Esophagus muscularis mucosa (tissue), 4 donors: ENCODE data around the gene PLPPR3.

ENCODE experiments used
- CTCF ChIP-seq, 3 experiments: fragments of 200-600 bp in 2 of 3; fragments of 450-650 bp in 1 of 3; sonication (generic) in 2 of 3; IDR thresholded peaks; one replicate each; pipeline ENCODE4 v1.5.1; 2017 to 2019; ENCODE audit warnings: antibody characterized with exemption in 3 of 3, mild to moderate bottlenecking in 2 of 3, moderate library complexity in 1 of 3
- EP300 ChIP-seq: sonication (generic); formaldehyde crosslinking; IDR thresholded peaks from one replicate; pipeline ENCODE4 v1.6.1; 2017; ENCODE audit warnings: antibody characterized with exemption
- POLR2A ChIP-seq: fragments of 450-650 bp; IDR thresholded peaks from one replicate; pipeline ENCODE4 v1.6.1; 2017; ENCODE audit warnings: antibody characterized with exemption, moderate library complexity, mild to moderate bottlenecking, low read depth
- POLR2AphosphoS5 ChIP-seq, 2 donors: sonication (generic); formaldehyde crosslinking; IDR thresholded peaks; one replicate each; pipeline ENCODE4 v1.6.1; 2017; ENCODE audit warnings: antibody characterized with exemption in 2 of 2

- TF ChIP-seq CTCF (IDR thresholded peaks at IDR 0.05) = no peak
- no peak for TF ChIP-seq POLR2AphosphoS5 (IDR thresholded peaks at IDR 0.05)
- no peak for TF ChIP-seq POLR2A
- no peak for TF ChIP-seq EP300
Measured at GRCh38 chr19:813219-814151, 8.3 kb downstream of the PLPPR3 start.
